Erythroblast (primary cell): ENCODE results near the gene GNB1L.

Experiments used
- GATA1 ChIP-seq: IDR thresholded peaks from 2 replicates; pipeline ENCODE4 v1.6.1; 2011; ENCODE audit warnings: low read depth, mild to moderate bottlenecking, control low read depth, low read length, moderate library complexity
- POLR2A ChIP-seq: IDR thresholded peaks from 2 replicates; pipeline ENCODE4 v1.6.1; 2011; ENCODE audit warnings: mild to moderate bottlenecking, low read length

GRCh38 chr22:19898831-19899567 is 44.3 kb upstream of the GNB1L start:
- no peak for TF ChIP-seq POLR2A
- TF ChIP-seq GATA1: no peak
